ENCODE results near the gene LETM1. TPM values are rescaled to one million over a fixed set of nuclear protein-coding genes. Genes with fewer than 3 reads are reported as not detected.

Gene LETM1
- total and polyA plus RNA-seq, 8 donors = 5.3 to 255 (median 52.1) TPM

- 75 to 94% (median 82%) methylated on average over 8 to 12 of the region's 12 CpGs for WGBS, 5 donors
- Histone ChIP-seq H3K4me3 (no peak overlapping the region), H3K9me3 (no peaks in the 10 kb centered on the region), H3K27me3 (peaks cover 0 to 30% (median 0%) of the 10 kb centered on the region in 3 donors), H3K36me3 (no peaks in the 10 kb centered on the region), H3K27ac (no peak overlapping the region), H3K4me1 (peaks cover 0 to 11% (median 9%) of the 10 kb centered on the region in 4 donors)
- DNase-seq = no peak
- intact Hi-C loops (cut with DNase I; ENCODE audit: low total_unique reads) = no loop called here
- TF ChIP-seq EP300 (IDR thresholded peaks at IDR 0.05) (no peak), CTCF (IDR thresholded peaks at IDR 0.05) (no peak), POLR2AphosphoS5 (IDR thresholded peaks at IDR 0.05) (no peak), POLR2A (IDR thresholded peaks at IDR 0.05) (no peak)
Observed at GRCh38 chr4:1783970-1784369, 72.0 kb downstream of the LETM1 start.

GRCh38 chr4:1783015-1783414, 72.9 kb downstream of the LETM1 start:
- Histone ChIP-seq H3K36me3 (no peaks in the 10 kb centered on the region), H3K27me3 (peaks cover 0 to 38% (median 0%) of the 10 kb centered on the region in 3 donors), H3K4me3 (no peak overlapping the region), H3K4me1 (peaks cover 0 to 15% (median 9%) of the 10 kb centered on the region in 4 donors), H3K9me3 (no peaks in the 10 kb centered on the region), H3K27ac (no peak overlapping the region)
- intact Hi-C loops (cut with DNase I; ENCODE audit: low total_unique reads) = no loop called here
- TF ChIP-seq POLR2A (IDR thresholded peaks at IDR 0.05) (no peak), POLR2AphosphoS5 (IDR thresholded peaks at IDR 0.05) (no peak), EP300 (IDR thresholded peaks at IDR 0.05) (no peak), CTCF (IDR thresholded peaks at IDR 0.05) (no peak)
- 69 to 78% (median 76%) methylated on average over 3 to 10 of the region's 10 CpGs for WGBS, 5 donors
- DNase-seq = peak in 1 of 2 donors; percentile 58

- Histone ChIP-seq H3K27ac (no peak overlapping the region), H3K4me3 (no peak overlapping the region), H3K27me3 (peaks cover 0 to 32% (median 0%) of the 10 kb centered on the region in 3 donors), H3K9me3 (no peaks in the 10 kb centered on the region), H3K36me3 (no peaks in the 10 kb centered on the region), H3K4me1 (peaks cover 0 to 11% (median 6%) of the 10 kb centered on the region in 4 donors)
- WGBS, 5 donors = 80 to 85% (median 84%) methylated on average over 14 of the region's 14 CpGs
- intact Hi-C loops (cut with DNase I; ENCODE audit: low total_unique reads) = no loop called here
- TF ChIP-seq EP300 (IDR thresholded peaks at IDR 0.05) (no peak), POLR2A (IDR thresholded peaks at IDR 0.05) (no peak), POLR2AphosphoS5 (IDR thresholded peaks at IDR 0.05) (no peak), CTCF (IDR thresholded peaks at IDR 0.05) (no peak)
- no peak for DNase-seq
Observed at GRCh38 chr4:1780435-1780834, 75.5 kb downstream of the LETM1 start.

- Histone ChIP-seq H3K9me3 (no peaks in the 10 kb centered on the region), H3K27me3 (peaks cover 0 to 32% (median 0%) of the 10 kb centered on the region in 3 donors), H3K4me1 (peaks cover 0 to 5% (median under 1%) of the 10 kb centered on the region in 4 donors), H3K27ac (no peak overlapping the region), H3K36me3 (no peaks in the 10 kb centered on the region), H3K4me3 (no peak overlapping the region)
- TF ChIP-seq CTCF (IDR thresholded peaks at IDR 0.05) (no peak), POLR2A (IDR thresholded peaks at IDR 0.05) (no peak), POLR2AphosphoS5 (IDR thresholded peaks at IDR 0.05) (no peak), EP300 (IDR thresholded peaks at IDR 0.05) (no peak)
- intact Hi-C loops (cut with DNase I; ENCODE audit: low total_unique reads) = no loop called here
- no peak for DNase-seq
- WGBS, 5 donors = 79 to 91% (median 82%) methylated on average over 8 to 18 of the region's 18 CpGs
Observed at GRCh38 chr4:1779588-1780382, 76.2 kb downstream of the LETM1 start.

All from stomach (tissue), 9 donors.